ENCODE data around the gene AKNA. TPM values are rescaled to one million over a fixed set of nuclear protein-coding genes. Genes with fewer than 3 reads are reported as not detected.

The AKNA gene
- polyA plus RNA-seq, 2 of the 4 experiments (the other 2 are of a cell fraction) = 2.7 to 4.6 TPM

DNA sequence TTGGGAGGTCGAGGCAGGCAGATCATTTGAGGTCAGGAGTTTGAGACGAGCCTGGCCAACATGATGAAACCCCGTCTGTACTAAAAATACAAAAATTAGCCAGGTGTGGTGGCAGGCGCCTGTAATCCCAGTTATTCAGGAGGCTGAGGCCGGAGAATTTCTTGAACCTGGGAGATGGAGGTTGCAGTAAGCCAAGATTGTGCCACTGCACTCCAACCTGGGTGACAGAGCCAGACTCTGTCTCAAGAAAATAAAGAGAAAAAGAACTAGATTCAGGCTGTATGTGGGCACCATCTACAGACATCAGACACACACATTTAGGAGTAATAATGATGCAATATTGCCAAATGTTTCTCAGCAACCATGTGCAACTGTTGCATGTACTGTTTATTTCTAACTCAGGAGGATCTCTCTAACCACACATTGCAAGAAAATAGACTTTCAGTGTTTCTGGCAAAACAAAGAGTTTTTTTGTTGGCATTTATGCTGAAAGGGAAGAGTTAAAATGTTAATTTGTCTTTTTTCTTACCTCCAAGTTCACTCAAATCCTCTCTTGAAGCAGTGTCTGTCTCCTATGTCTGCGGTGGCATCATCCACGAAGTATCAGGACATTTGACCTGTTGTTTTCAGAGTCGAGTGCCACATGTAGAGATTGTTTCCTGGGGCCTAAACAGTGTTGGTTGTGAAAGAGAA is 70.0 kb downstream of the AKNA start:
- no peak for ATAC-seq
- Histone ChIP-seq H3K4me3 (no peak overlapping the region), H3K4me1 (peaks cover 10% of the 10 kb centered on the region; the same call in 2 of the 3 replicates), H3K4me2 (no peak overlapping the region), H3K27ac (peak overlapping the region; percentile 66 to 71), H3K9me3 (no peaks in the 10 kb centered on the region)
- WGBS (ENCODE audit: missing lambda C conversion rate) = 73% methylated on average over 8 of the region's 8 CpGs
- CTCF ChIA-PET = interaction anchor here (1.0 to 1.5 kb wide), 3 partner anchors 13 to 234 kb away, joined by 5 to 6 read pairs (median 5); no protein-coding TSS in a partner anchor
- TF ChIP-seq CBX8 (IDR thresholded peaks at IDR 0.05) = no peak
- TF ChIP-seq ZSCAN20 (CRISPR knock-in tag; IDR thresholded peaks at IDR 0.05) = 0 out of 2 replicates have a peak, but pooled peaks have one; percentile 37
- TF ChIP-seq CEBPB (IDR thresholded peaks at IDR 0.05) = peak; percentile 39 to 50; a peak in 2 of 4 replicates
- POLR2A ChIA-PET = no interaction called here
- DNase-seq (ENCODE audit: low read depth in 1 of 2, low spot score in 1 of 2) = peak in 1 of 2 experiments; percentile 17
- FAIRE-seq = no peak

DNA sequence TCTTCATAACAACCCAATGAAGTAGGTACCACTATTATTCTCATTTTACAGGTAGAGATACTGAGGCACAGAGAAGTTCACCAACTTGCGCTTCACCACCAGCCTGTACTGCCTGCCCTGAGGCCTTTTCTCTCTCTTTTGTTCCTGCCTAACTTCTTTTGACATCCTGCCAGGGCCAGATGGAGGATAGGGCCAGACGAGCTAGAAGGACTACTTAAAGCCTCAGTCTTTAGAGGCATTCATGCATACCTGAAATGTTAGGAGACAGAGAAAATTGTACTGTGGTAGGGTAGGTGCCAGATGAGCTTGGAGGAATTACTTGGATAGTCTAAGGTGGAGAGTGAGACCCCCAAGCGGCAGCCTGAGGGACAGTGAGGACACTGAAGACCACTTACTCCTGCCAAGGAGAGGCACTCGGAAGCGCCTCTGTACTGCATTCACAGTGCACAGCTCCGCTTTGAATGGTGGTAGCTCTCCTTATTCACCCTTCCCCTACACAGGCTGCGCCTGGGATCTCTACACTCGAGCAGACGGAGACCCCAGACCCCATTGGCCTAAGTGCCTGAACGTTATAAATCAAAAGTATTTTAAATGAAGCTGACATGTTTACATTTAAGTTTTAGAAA is 71.1 kb downstream of the AKNA start:
- POLR2A ChIA-PET = no interaction called here
- WGBS (ENCODE audit: missing lambda C conversion rate) = 73% methylated on average over 10 of the region's 10 CpGs
- no peak overlapping the region for H3K4me3 ChIP-seq
- peak overlapping the region in 1 of 2 experiments; percentile 71; a peak in 3 of 6 replicates for H3K27ac ChIP-seq
- ATAC-seq = no peak
- H3K9me3 ChIP-seq = no peaks in the 10 kb centered on the region
- TF ChIP-seq, protein P1, sequence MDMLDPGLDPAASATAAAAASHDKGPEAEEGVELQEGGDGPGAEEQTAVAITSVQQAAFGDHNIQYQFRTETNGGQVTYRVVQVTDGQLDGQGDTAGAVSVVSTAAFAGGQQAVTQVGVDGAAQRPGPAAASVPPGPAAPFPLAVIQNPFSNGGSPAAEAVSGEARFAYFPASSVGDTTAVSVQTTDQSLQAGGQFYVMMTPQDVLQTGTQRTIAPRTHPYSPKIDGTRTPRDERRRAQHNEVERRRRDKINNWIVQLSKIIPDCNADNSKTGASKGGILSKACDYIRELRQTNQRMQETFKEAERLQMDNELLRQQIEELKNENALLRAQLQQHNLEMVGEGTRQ (IDR thresholded peaks at IDR 0.05) = no peak
- TF ChIP-seq CBX2 (IDR thresholded peaks at IDR 0.05; ENCODE audit: borderline replicate concordance, low read depth) (no peak), PHF8 (IDR thresholded peaks at IDR 0.05; ENCODE audit: borderline replicate concordance, low read depth) (no peak), NFE2L2 (conservative IDR thresholded peaks at IDR 0.05; ENCODE audit: low read length) (no peak), MYC (IDR thresholded peaks at IDR 0.05; ENCODE audit: borderline replicate concordance, low read length) (no peak), RCOR1 (IDR thresholded peaks at IDR 0.05; ENCODE audit: low read depth, low read length) (no peak), TP53 (CRISPR knock-in tag; IDR thresholded peaks at IDR 0.05) (no peak), SMC3 (IDR thresholded peaks at IDR 0.05) (no peak), EHMT2 (IDR thresholded peaks at IDR 0.05; ENCODE audit: low read depth) (no peak), KDM5A (IDR thresholded peaks at IDR 0.05) (no peak)
- no peak for DNase-seq (ENCODE audit: low read depth in 1 of 2, low spot score in 1 of 2)
- H3K4me2 ChIP-seq = no peak overlapping the region
- no peak for FAIRE-seq
- CTCF ChIA-PET = interaction anchor here (0.6 to 1.5 kb wide), 5 partner anchors 12 to 238 kb away, joined by 3 to 6 read pairs (median 5); no protein-coding TSS in a partner anchor
- peaks cover 7% of the 10 kb centered on the region; the same call in 2 of the 3 replicates for H3K4me1 ChIP-seq

DNA sequence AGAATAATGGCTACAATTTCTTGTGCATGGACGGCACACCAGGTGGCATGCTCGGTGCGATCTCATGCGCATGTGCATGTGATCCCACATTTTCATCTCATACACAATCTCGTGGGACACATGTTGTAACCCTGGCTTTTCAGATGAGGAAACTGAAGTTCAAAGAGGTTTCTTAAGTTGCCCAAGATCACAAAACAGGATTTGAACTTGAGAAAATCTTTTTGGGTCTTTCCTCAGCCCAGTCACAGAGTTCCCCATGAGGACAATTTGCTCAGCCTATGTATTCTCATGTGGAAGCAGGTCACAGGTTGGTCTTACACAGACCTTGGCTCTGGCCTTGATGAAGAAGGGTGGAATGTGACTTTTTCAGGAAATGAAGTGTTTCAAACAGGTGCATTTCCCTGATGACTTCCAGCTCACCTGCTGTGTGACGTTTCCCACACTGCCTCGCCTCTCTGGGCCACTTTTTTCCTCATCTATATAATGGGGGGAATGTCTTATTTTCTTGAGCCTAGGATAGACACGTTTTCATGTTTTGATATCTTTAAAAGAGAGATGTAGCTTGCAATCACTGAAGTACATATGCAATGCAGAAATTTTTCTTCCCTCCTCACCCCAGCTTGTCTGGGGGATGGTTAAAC is 71.9 kb downstream of the AKNA start:
- CTCF ChIA-PET = interaction anchor here (1.2 to 3.0 kb wide), 2 partner anchors 25 to 234 kb away, joined by 7 to 17 read pairs; no protein-coding TSS in a partner anchor
- 72% methylated on average over 8 of the region's 8 CpGs for WGBS (ENCODE audit: missing lambda C conversion rate)
- Histone ChIP-seq H3K4me2 (no peak overlapping the region), H3K27ac (no peak overlapping the region), H3K9me3 (no peaks in the 10 kb centered on the region), H3K4me1 (peaks cover 7% of the 10 kb centered on the region; the same call in 2 of the 3 replicates), H3K4me3 (no peak overlapping the region)
- POLR2A ChIA-PET = no interaction called here
- DNase-seq (ENCODE audit: low read depth in 1 of 2, low spot score in 1 of 2) = no peak
- no peak for TF ChIP-seq SREBF2 (IDR thresholded peaks at IDR 0.05)
- TF ChIP-seq, protein P1 (IDR thresholded peaks at IDR 0.05) = no peak
- TF ChIP-seq, protein P2, sequence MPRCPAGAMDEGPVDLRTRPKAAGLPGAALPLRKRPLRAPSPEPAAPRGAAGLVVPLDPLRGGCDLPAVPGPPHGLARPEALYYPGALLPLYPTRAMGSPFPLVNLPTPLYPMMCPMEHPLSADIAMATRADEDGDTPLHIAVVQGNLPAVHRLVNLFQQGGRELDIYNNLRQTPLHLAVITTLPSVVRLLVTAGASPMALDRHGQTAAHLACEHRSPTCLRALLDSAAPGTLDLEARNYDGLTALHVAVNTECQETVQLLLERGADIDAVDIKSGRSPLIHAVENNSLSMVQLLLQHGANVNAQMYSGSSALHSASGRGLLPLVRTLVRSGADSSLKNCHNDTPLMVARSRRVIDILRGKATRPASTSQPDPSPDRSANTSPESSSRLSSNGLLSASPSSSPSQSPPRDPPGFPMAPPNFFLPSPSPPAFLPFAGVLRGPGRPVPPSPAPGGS (IDR thresholded peaks at IDR 0.05) = no peak
- TF ChIP-seq PHF8 (IDR thresholded peaks at IDR 0.05; ENCODE audit: borderline replicate concordance, low read depth) = no peak
- TF ChIP-seq FOSB (CRISPR knock-in tag; IDR thresholded peaks at IDR 0.05) = no peak
- TF ChIP-seq CHD2 (IDR thresholded peaks at IDR 0.05; ENCODE audit: low read length, partially characterized antibody) = no peak
- no peak for TF ChIP-seq HEYL (CRISPR knock-in tag; IDR thresholded peaks at IDR 0.05)
- TF ChIP-seq KDM1A (IDR thresholded peaks at IDR 0.05; ENCODE audit: low read depth) = no peak
- TF ChIP-seq, protein P3, sequence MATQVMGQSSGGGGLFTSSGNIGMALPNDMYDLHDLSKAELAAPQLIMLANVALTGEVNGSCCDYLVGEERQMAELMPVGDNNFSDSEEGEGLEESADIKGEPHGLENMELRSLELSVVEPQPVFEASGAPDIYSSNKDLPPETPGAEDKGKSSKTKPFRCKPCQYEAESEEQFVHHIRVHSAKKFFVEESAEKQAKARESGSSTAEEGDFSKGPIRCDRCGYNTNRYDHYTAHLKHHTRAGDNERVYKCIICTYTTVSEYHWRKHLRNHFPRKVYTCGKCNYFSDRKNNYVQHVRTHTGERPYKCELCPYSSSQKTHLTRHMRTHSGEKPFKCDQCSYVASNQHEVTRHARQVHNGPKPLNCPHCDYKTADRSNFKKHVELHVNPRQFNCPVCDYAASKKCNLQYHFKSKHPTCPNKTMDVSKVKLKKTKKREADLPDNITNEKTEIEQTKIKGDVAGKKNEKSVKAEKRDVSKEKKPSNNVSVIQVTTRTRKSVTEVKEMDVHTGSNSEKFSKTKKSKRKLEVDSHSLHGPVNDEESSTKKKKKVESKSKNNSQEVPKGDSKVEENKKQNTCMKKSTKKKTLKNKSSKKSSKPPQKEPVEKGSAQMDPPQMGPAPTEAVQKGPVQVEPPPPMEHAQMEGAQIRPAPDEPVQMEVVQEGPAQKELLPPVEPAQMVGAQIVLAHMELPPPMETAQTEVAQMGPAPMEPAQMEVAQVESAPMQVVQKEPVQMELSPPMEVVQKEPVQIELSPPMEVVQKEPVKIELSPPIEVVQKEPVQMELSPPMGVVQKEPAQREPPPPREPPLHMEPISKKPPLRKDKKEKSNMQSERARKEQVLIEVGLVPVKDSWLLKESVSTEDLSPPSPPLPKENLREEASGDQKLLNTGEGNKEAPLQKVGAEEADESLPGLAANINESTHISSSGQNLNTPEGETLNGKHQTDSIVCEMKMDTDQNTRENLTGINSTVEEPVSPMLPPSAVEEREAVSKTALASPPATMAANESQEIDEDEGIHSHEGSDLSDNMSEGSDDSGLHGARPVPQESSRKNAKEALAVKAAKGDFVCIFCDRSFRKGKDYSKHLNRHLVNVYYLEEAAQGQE (IDR thresholded peaks at IDR 0.05) = no peak
- TF ChIP-seq, protein P4, sequence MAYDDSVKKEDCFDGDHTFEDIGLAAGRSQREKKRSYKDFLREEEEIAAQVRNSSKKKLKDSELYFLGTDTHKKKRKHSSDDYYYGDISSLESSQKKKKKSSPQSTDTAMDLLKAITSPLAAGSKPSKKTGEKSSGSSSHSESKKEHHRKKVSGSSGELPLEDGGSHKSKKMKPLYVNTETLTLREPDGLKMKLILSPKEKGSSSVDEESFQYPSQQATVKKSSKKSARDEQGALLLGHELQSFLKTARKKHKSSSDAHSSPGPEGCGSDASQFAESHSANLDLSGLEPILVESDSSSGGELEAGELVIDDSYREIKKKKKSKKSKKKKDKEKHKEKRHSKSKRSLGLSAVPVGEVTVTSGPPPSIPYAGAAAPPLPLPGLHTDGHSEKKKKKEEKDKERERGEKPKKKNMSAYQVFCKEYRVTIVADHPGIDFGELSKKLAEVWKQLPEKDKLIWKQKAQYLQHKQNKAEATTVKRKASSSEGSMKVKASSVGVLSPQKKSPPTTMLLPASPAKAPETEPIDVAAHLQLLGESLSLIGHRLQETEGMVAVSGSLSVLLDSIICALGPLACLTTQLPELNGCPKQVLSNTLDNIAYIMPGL (CRISPR knock-in tag; IDR thresholded peaks at IDR 0.05; ENCODE audit: borderline replicate concordance) = no peak
- no peak for TF ChIP-seq CBX2 (IDR thresholded peaks at IDR 0.05; ENCODE audit: borderline replicate concordance, low read depth)
- no peak for TF ChIP-seq MAFK (IDR thresholded peaks at IDR 0.05; ENCODE audit: partially characterized antibody)
- no peak for TF ChIP-seq TP53 (CRISPR knock-in tag; IDR thresholded peaks at IDR 0.05)
- no peak for ATAC-seq
- no peak for FAIRE-seq
